Activated T-helper 2 cell treated with anti-CD3 and anti-CD28 coated beads, Interferon-gamma antibody, Interleukin-2, Interleukin-4, amounts not matched to agents 10 μg/mL and 5 μg/mL and 100 μg/mL, durations not matched to agents 14 hours and 24 hours and 36 hours (primary cell): Measurements from ENCODE around the gene PAFAH2. TPM values are rescaled to one million over a fixed set of nuclear protein-coding genes. Genes with fewer than 3 reads are reported as not detected.

ENCODE experiments used
- total RNA-seq: library from RNA; stranded (reverse); gene quantifications from 2 replicates; pipeline ENCODE4 v1.2.3, GENCODE V29; 2022

The PAFAH2 gene
- total RNA-seq, 1 donor from 2014 or later = 7.7 TPM

Other genes with a start within 250 kb of the PAFAH2 start
- 8.0 and 8.2 TPM in 2 replicates for gene SELENON, start 197.9 kb downstream of the PAFAH2 start, total RNA-seq
- 29.6 and 30.0 TPM in 2 replicates for gene MTFR1L, start 178.1 kb downstream of the PAFAH2 start, total RNA-seq
- 9.5 and 10.9 TPM in 2 replicates for gene AUNIP, start 138.6 kb downstream of the PAFAH2 start, total RNA-seq
- 7.4 and 7.9 TPM in 2 replicates for gene PAQR7, start 122.4 kb downstream of the PAFAH2 start, total RNA-seq
- gene STMN1, start 91.6 kb downstream of the PAFAH2 start, total RNA-seq = 334 and 341 TPM in 2 replicates
- gene EXTL1, start 23.7 kb upstream of the PAFAH2 start, total RNA-seq = not detected in 2 replicates
- not detected in 2 replicates for gene SLC30A2, start 48.1 kb upstream of the PAFAH2 start, total RNA-seq
- not detected in 2 replicates for gene TRIM63, start 69.6 kb upstream of the PAFAH2 start, total RNA-seq
- gene PDIK1L, start 113.8 kb upstream of the PAFAH2 start, total RNA-seq = 15.2 and 17.2 TPM in 2 replicates
- gene FAM110D, start 161.0 kb upstream of the PAFAH2 start, total RNA-seq = 0.07 TPM in 1 of 2 replicates, not detected in the other
- not detected in 2 replicates for gene C1orf232, start 170.9 kb upstream of the PAFAH2 start, total RNA-seq
- 57.5 and 65.0 TPM in 2 replicates for gene ZNF593, start 171.8 kb upstream of the PAFAH2 start, total RNA-seq
- gene ZNF593OS, start 173.8 kb upstream of the PAFAH2 start, total RNA-seq = not detected in 2 replicates
- 3.4 TPM in 2 replicates for gene CNKSR1, start 179.4 kb upstream of the PAFAH2 start, total RNA-seq
- not detected in 2 replicates for gene CATSPER4, start 192.5 kb upstream of the PAFAH2 start, total RNA-seq
- 39.6 and 39.8 TPM in 2 replicates for gene CEP85, start 236.1 kb upstream of the PAFAH2 start, total RNA-seq